Spinal cord (tissue), 10 donors: Measurements from ENCODE around the gene MSH3. TPM values are rescaled to one million over a fixed set of nuclear protein-coding genes. Genes with fewer than 3 reads are reported as not detected.
"Not testable (repeated sequence)": the region's sequence is repeated elsewhere in the genome, so short reads cannot be mapped to it uniquely, and the experiment has no call there.

Experiments used
- DNase-seq, 6 donors: peaks; one replicate each; pipeline versions ENCODE4 v3.0.0 to v3.0.0-alpha.2; 2013 to 2015; ENCODE audit warnings: low spot score in 6 of 6, low read depth in 4 of 6
- H3K27ac ChIP-seq: one replicate; pipeline ENCODE4 v1.5.1; 2013; ENCODE audit warnings: low read depth, low read length, control low read depth
- H3K27me3 ChIP-seq: one replicate; pipeline ENCODE4 v1.6.1; 2013; ENCODE audit warnings: low read length; ENCODE audit not compliant: control insufficient read depth, insufficient read depth
- H3K36me3 ChIP-seq: one replicate; pipeline ENCODE4 v1.6.1; 2013; ENCODE audit warnings: low read length; ENCODE audit not compliant: control insufficient read depth, insufficient read depth
- H3K4me1 ChIP-seq: one replicate; pipeline ENCODE4 v1.6.1; 2013; ENCODE audit warnings: low read length; ENCODE audit not compliant: control insufficient read depth, insufficient read depth
- H3K4me3 ChIP-seq: one replicate; pipeline ENCODE4 v1.5.1; 2013; ENCODE audit warnings: low read depth, low read length, control low read depth
- H3K9me3 ChIP-seq: one replicate; pipeline ENCODE4 v1.6.1; 2013; ENCODE audit warnings: low read length; ENCODE audit not compliant: control insufficient read depth, insufficient read depth
- WGBS: methylation state at CpG from one replicate; pipeline ENCODE4 v1.1.5; 2013; ENCODE audit warnings: missing lambda C conversion rate; ENCODE audit not compliant: insufficient coverage; 5-methylcytosine and 5-hydroxymethylcytosine counted together
- polyA plus RNA-seq, 2 donors: library from polyadenylated mRNA; unstranded; fragments of 120-200 nt; gene quantifications; one replicate each; pipeline ENCODE4 v1.2.1, GENCODE V29; 2013; ENCODE audit not compliant: insufficient read length in 2 of 2
- total RNA-seq, 2 donors: library from RNA; depleted of rRNA in 1 of 2; stranded (reverse); fragments of 120-200 nt in 1 of 2; fragments of >200 nt in 1 of 2; gene quantifications; one replicate each; pipeline versions ENCODE4 v1.2.3 to v1.2.4, GENCODE V29; 2013 to 2014
- donor health status: healthy.

Gene MSH3
- total and polyA plus RNA-seq, 4 donors, result 9.4 to 29.0 (median 15.9) TPM

GRCh38 chr5:80841026-80841797, 186.8 kb downstream of the MSH3 start:
- not testable (repeated sequence) for H3K4me3 ChIP-seq, H3K9me3 ChIP-seq, H3K27ac ChIP-seq, H3K4me1 ChIP-seq, H3K27me3 ChIP-seq, DNase-seq, H3K36me3 ChIP-seq
- WGBS, result no CpG with 5 or more reads among the region's 6 CpGs

- DNase-seq, H3K4me1 ChIP-seq, H3K27me3 ChIP-seq, H3K36me3 ChIP-seq, H3K4me3 ChIP-seq, H3K27ac ChIP-seq, H3K9me3 ChIP-seq: not testable (repeated sequence)
- 88% methylated on average over 8 of the region's 8 CpGs for WGBS
Observed at GRCh38 chr5:80846422-80846821, 192.0 kb downstream of the MSH3 start.

GRCh38 chr5:80850168-80850567, 195.7 kb downstream of the MSH3 start:
- not testable (repeated sequence) for H3K4me1 ChIP-seq, H3K27me3 ChIP-seq, H3K4me3 ChIP-seq, H3K9me3 ChIP-seq, DNase-seq, H3K36me3 ChIP-seq, H3K27ac ChIP-seq
- no CpG with 5 or more reads among the region's 1 CpG for WGBS

GRCh38 chr5:80852331-80853245, 198.1 kb downstream of the MSH3 start:
- Histone ChIP-seq H3K4me3 (no peak overlapping the region), H3K4me1 (no peaks in the 10 kb centered on the region), H3K27ac (no peak overlapping the region), H3K36me3 (peaks cover 9% of the 10 kb centered on the region), H3K9me3 (peaks cover 3% of the 10 kb centered on the region), H3K27me3 (no peaks in the 10 kb centered on the region)
- WGBS, result 100% methylated on average over 1 of the region's 3 CpGs
- DNase-seq, result no peak

GRCh38 chr5:80853413-80853812, 199.0 kb downstream of the MSH3 start:
- Histone ChIP-seq H3K36me3 (peaks cover 9% of the 10 kb centered on the region), H3K27me3 (no peaks in the 10 kb centered on the region), H3K27ac (no peak overlapping the region), H3K4me3 (no peak overlapping the region), H3K9me3 (peaks cover 3% of the 10 kb centered on the region), H3K4me1 (no peaks in the 10 kb centered on the region)
- no CpG with 5 or more reads among the region's 2 CpGs for WGBS
- DNase-seq, result no peak

- peaks cover 6% of the 10 kb centered on the region for H3K36me3 ChIP-seq
- peaks cover 3% of the 10 kb centered on the region for H3K9me3 ChIP-seq
- no peaks in the 10 kb centered on the region for H3K4me1 ChIP-seq
- H3K27ac ChIP-seq, result no peak overlapping the region
- WGBS, result no CpG with 5 or more reads among the region's 2 CpGs
- no peak for DNase-seq
- H3K27me3 ChIP-seq, result no peaks in the 10 kb centered on the region
- H3K4me3 ChIP-seq, result no peak overlapping the region
Observed at GRCh38 chr5:80854583-80854982, 200.1 kb downstream of the MSH3 start.

GRCh38 chr5:80860924-80861613, 206.6 kb downstream of the MSH3 start:
- WGBS, result 83% methylated on average over 1 of the region's 2 CpGs

GRCh38 chr5:80863708-80864107, 209.3 kb downstream of the MSH3 start:
- no peaks in the 10 kb centered on the region for H3K27me3 ChIP-seq
- no peak overlapping the region for H3K27ac ChIP-seq
- H3K4me3 ChIP-seq, result no peak overlapping the region
- WGBS, result 40% methylated on average over 1 of the region's 3 CpGs
- DNase-seq, result no peak
- peaks cover 4% of the 10 kb centered on the region for H3K36me3 ChIP-seq
- no peaks in the 10 kb centered on the region for H3K4me1 ChIP-seq
- no peaks in the 10 kb centered on the region for H3K9me3 ChIP-seq

More at GRCh38 chr5:80860924-80861613, 206.6 kb downstream of the MSH3 start:
- no peaks in the 10 kb centered on the region for H3K9me3 ChIP-seq
- no peaks in the 10 kb centered on the region for H3K4me1 ChIP-seq
- H3K36me3 ChIP-seq, result peaks cover 2% of the 10 kb centered on the region
- peak in 1 of 6 donors; percentile 50 for DNase-seq
- H3K4me3 ChIP-seq, result no peak overlapping the region
- no peak overlapping the region for H3K27ac ChIP-seq
- no peaks in the 10 kb centered on the region for H3K27me3 ChIP-seq

- Histone ChIP-seq H3K27me3 (no peaks in the 10 kb centered on the region), H3K27ac (no peak overlapping the region), H3K4me3 (no peak overlapping the region), H3K9me3 (no peaks in the 10 kb centered on the region), H3K36me3 (peaks cover 4% of the 10 kb centered on the region), H3K4me1 (no peaks in the 10 kb centered on the region)
- no CpG with 5 or more reads among the region's 1 CpG for WGBS
- no peak for DNase-seq
Observed at GRCh38 chr5:80864109-80864508, 209.7 kb downstream of the MSH3 start.
